Stimulated activated CD4-positive, alpha-beta T cell treated with anti-CD3 and anti-CD28 coated beads, Interleukin-4, amount 100 ng/mL, for 4 hours (primary cell): Measurements from ENCODE around the gene LCN2.
A peak's percentile ranks its signal among the peaks of the same experiment; 100 is the strongest.
"Not testable (repeated sequence)": the region's sequence is repeated elsewhere in the genome, so short reads cannot be mapped to it uniquely, and the experiment has no call there.

Experiments
- DNase-seq, 2 experiments: peaks; one replicate each; pipeline ENCODE4 v3.0.0-alpha.2; 2020

Gene LCN2

GRCh38 chr9:128128836-128129590, 20.2 kb upstream of the LCN2 start:
- DNase-seq = no peak

GRCh38 chr9:128129976-128130590, 19.2 kb upstream of the LCN2 start:
- peak; percentile 44 to 50 for DNase-seq

- DNase-seq = not testable (repeated sequence)
These were observed 18.6 kb upstream of the LCN2 start for GRCh38 chr9:128130651-128131050.

- DNase-seq = not testable (repeated sequence)
These were observed 17.9 kb upstream of the LCN2 start for GRCh38 chr9:128131346-128131745.

- DNase-seq = not testable (repeated sequence)
These were observed 17.1 kb upstream of the LCN2 start for GRCh38 chr9:128132139-128132538.

GRCh38 chr9:128135561-128135960, 13.7 kb upstream of the LCN2 start:
- not testable (repeated sequence) for DNase-seq

- no peak for DNase-seq
These were observed 12.1 kb upstream of the LCN2 start for GRCh38 chr9:128136816-128137793.

- no peak for DNase-seq
These were observed 11.3 kb upstream of the LCN2 start for GRCh38 chr9:128138001-128138400.

- DNase-seq = no peak
These were observed 9.6 kb upstream of the LCN2 start for GRCh38 chr9:128139621-128140020.

- no peak for DNase-seq
These were observed 7.6 kb upstream of the LCN2 start for GRCh38 chr9:128141604-128142003.

GRCh38 chr9:128142061-128142460, 7.2 kb upstream of the LCN2 start:
- DNase-seq = no peak

GRCh38 chr9:128142596-128142995, 6.7 kb upstream of the LCN2 start:
- no peak for DNase-seq

- DNase-seq = no peak
These were observed 5.6 kb upstream of the LCN2 start for GRCh38 chr9:128143525-128144238.

- no peak for DNase-seq
These were observed 4.7 kb upstream of the LCN2 start for GRCh38 chr9:128144239-128145181.

GRCh38 chr9:128145536-128145935, 3.7 kb upstream of the LCN2 start:
- no peak for DNase-seq

GRCh38 chr9:128145951-128146351, 3.3 kb upstream of the LCN2 start:
- DNase-seq = no peak

GRCh38 chr9:128146591-128147120, 2.6 kb upstream of the LCN2 start:
- no peak for DNase-seq

- no peak for DNase-seq
These were observed 698 bp upstream of the LCN2 start for GRCh38 chr9:128148509-128149000.

- no peak for DNase-seq
These were observed 819 bp downstream of the LCN2 start for GRCh38 chr9:128149951-128150593.

- no peak for DNase-seq
These were observed 1.5 kb downstream of the LCN2 start for GRCh38 chr9:128150594-128151308.
